GM12878 (cell line): Measurements from ENCODE around the gene PLXND1. TPM values are rescaled to one million over a fixed set of nuclear protein-coding genes. Genes with fewer than 3 reads are reported as not detected.

Source experiments
- ATAC-seq: fragments of 200-7000 bp; cut with Tn5 transposase; 3 replicates; pipeline ENCODE4 v1.9.1; 2020; ENCODE audit warnings: mild to moderate bottlenecking, moderate library complexity
- BruUV-seq: library from RNA; stranded (reverse); fragments of 400-500 nt; replicated peaks from 2 replicates; lab custom pipeline; 2021; lab: Mats Ljungman, UMichigan
- CTCF ChIA-PET: fragments of 300-600 bp; sonication (Branson Sonifier 250); formaldehyde crosslinking; extraction: SDS; loops from one replicate; lab custom pipeline; 2021; ENCODE audit warnings: inconsistent platforms; lab: Yijun Ruan, JAX
- POLR2A ChIA-PET: fragments of 350-600 bp; formaldehyde crosslinking; extraction: SDS; loops from one replicate; lab custom pipeline; 2021; ENCODE audit warnings: inconsistent platforms; lab: Charles Lee
- RAD21 ChIA-PET: fragments of 300-600 bp; sonication (Branson Sonifier 250); formaldehyde crosslinking; loops from one replicate; lab custom pipeline; 2023; ENCODE audit warnings: antibody characterized with exemption; ENCODE audit not compliant: unreplicated experiment; lab: Charles Lee
- SMC1A ChIA-PET: fragments of 300-600 bp; sonication (Branson Sonifier 250); formaldehyde crosslinking; loops from one replicate; lab custom pipeline; 2023; ENCODE audit not compliant: unreplicated experiment, uncharacterized antibody; lab: Charles Lee
- DNase-seq: peaks from one replicate; pipeline ENCODE4 v3.0.0-alpha.2; 2011; ENCODE audit warnings: low read depth, low spot score
- FAIRE-seq: peaks from 3 replicates; lab custom pipeline; 2011; peaks lifted over from hg19 to GRCh38; lab: Jason Lieb, UNC
- H2AFZ ChIP-seq: 2 replicates; pipeline ENCODE4 v1.6.0; 2011; ENCODE audit warnings: low read depth, low read length, control low read depth; ENCODE audit not compliant: control insufficient read depth
- H3K27ac ChIP-seq: 2 replicates; pipeline ENCODE4 v1.5.1; 2011; ENCODE audit warnings: control low read depth; ENCODE audit not compliant: control insufficient read depth, insufficient read depth
- H3K27me3 ChIP-seq, 2 experiments: replicated peaks in 1 of 2; 2 replicates each; pipeline versions ENCODE4 v1.6.0 to v1.6.1; 2011; ENCODE audit warnings: low read length in 1 of 2; ENCODE audit not compliant: control insufficient read depth in 2 of 2, insufficient read depth in 2 of 2
- H3K36me3 ChIP-seq, 2 experiments: 2 replicates each; pipeline ENCODE4 v1.5.1; 2011; ENCODE audit warnings: low read length in 1 of 2; ENCODE audit not compliant: control insufficient read depth in 2 of 2, insufficient read depth in 2 of 2
- H3K4me1 ChIP-seq: 2 replicates; pipeline ENCODE4 v1.6.1; 2011; ENCODE audit warnings: mild to moderate bottlenecking, low read length, moderate library complexity, mixed read lengths; ENCODE audit not compliant: control insufficient read depth, insufficient read depth
- H3K4me2 ChIP-seq: 2 replicates; pipeline ENCODE4 v1.6.0; 2011; ENCODE audit warnings: control low read depth; ENCODE audit not compliant: control insufficient read depth, insufficient read depth
- H3K4me3 ChIP-seq: fragments of 200-600 bp; sonication (generic); 2 replicates; pipeline ENCODE4 v1.5.1; 2016
- H3K79me2 ChIP-seq: 2 replicates; pipeline ENCODE4 v1.6.0; 2011; ENCODE audit warnings: low read length; ENCODE audit not compliant: control insufficient read depth, insufficient read depth
- H3K9ac ChIP-seq: 2 replicates; pipeline ENCODE4 v1.8.0; 2011; ENCODE audit warnings: low read length, control low read depth, mixed read lengths; ENCODE audit not compliant: control insufficient read depth, insufficient read depth
- H3K9me3 ChIP-seq: replicated peaks from 3 replicates; pipeline ENCODE4 v1.5.1; 2011; ENCODE audit warnings: mild to moderate bottlenecking, low read length; ENCODE audit not compliant: control insufficient read depth, insufficient read depth
- H4K20me1 ChIP-seq: 2 replicates; pipeline ENCODE4 v1.6.0; 2011; ENCODE audit not compliant: control insufficient read depth, insufficient read depth
- BACH1 ChIP-seq: fragments of 450-650 bp; IDR thresholded peaks from 2 replicates; pipeline ENCODE4 v1.6.1; 2017; ENCODE audit warnings: mild to moderate bottlenecking, borderline replicate concordance
- CBFB ChIP-seq: IDR thresholded peaks from 2 replicates; pipeline ENCODE4 v1.6.1; 2016; ENCODE audit warnings: antibody characterized with exemption, low read depth
- CREM ChIP-seq: IDR thresholded peaks from 2 replicates; pipeline ENCODE4 v1.6.1; 2014; ENCODE audit warnings: antibody characterized with exemption, low read depth
- E2F4 ChIP-seq: IDR thresholded peaks from 2 replicates; pipeline ENCODE4 v1.6.1; 2012; ENCODE audit warnings: low read depth, low read length, improper control_type of control experiment
- NRF1 ChIP-seq: conservative IDR thresholded peaks from 2 replicates; pipeline ENCODE4 v1.6.1; 2011; ENCODE audit warnings: mild to moderate bottlenecking, low read depth, low read length, improper control_type of control experiment
- PAX5 ChIP-seq: IDR thresholded peaks from 2 replicates; pipeline ENCODE4 v1.6.1; 2011; ENCODE audit warnings: low read depth, low read length, borderline replicate concordance
- PBX3 ChIP-seq: IDR thresholded peaks from 2 replicates; pipeline ENCODE4 v1.6.1; 2011; ENCODE audit warnings: mild to moderate bottlenecking, low read depth, low read length, moderate library complexity; ENCODE audit not compliant: insufficient replicate concordance
- ZNF274 ChIP-seq: IDR thresholded peaks from one replicate; pipeline ENCODE4 v1.8.0; 2011; ENCODE audit not compliant: insufficient read length, insufficient read depth
- WGBS: methylation state at CpG from one replicate; pipeline ENCODE4 v1.1.6; 2016; ENCODE audit warnings: low lambda C conversion rate; ENCODE audit not compliant: insufficient replicate concordance, insufficient coverage; ENCODE audit errors: missing lambda C conversion rate; 5-methylcytosine and 5-hydroxymethylcytosine counted together
- in situ Hi-C: fragments of 300-500 bp; cut with MboI; formaldehyde crosslinking; loops from 9 replicates; pipeline ENCODE4 v1.14.3; 2018; ENCODE audit warnings: mixed read lengths
- intact Hi-C: fragments of 100-400 bp; cut with micrococcal nuclease; formaldehyde crosslinking; loops from one replicate; pipeline ENCODE4 v1.14.2; 2022; ENCODE audit not compliant: unreplicated experiment
- polyA plus RNA-seq, 11 experiments: library from polyadenylated mRNA; depleted of rRNA in 4 of 11; unstranded in 6 of 11; stranded (reverse) in 5 of 11; fragments of >200 nt; fragmentation: Nextera tagmentation in 4 of 11; fragmentation: Illumina TruSeq in 1 of 11; extraction: Ambion mirVana in 4 of 11; extraction: Trizol in 1 of 11; gene quantifications; 1 replicate in 1 of 11; 2 replicates in 10 of 11; pipeline versions ENCODE4 v1.2.1 to v1.2.3, GENCODE V29; 2011 to 2016; ENCODE audit warnings: inconsistent platforms in 2 of 11, missing spikeins in 2 of 11, low read depth in 1 of 11
- total RNA-seq, 4 experiments: library from RNA; depleted of rRNA in 3 of 4; stranded (reverse); fragments of >200 nt in 3 of 4; fragmentation: Illumina TruSeq in 1 of 4; extraction: Trizol in 1 of 4; gene quantifications; 2 replicates each; pipeline versions ENCODE4 v1.2.1 to v1.2.3, GENCODE V29; 2013 to 2021

PLXND1 gene
- total and polyA plus RNA-seq, 10 of the 15 experiments (the other 5 are each of a cell fraction or from before 2014, with no cell fraction given) = 0.01 to 2.3 (median 0.72) TPM; not detected in 7

GRCh38 chr3:129613367-129613740 lies 6.9 kb upstream of the PLXND1 start:
- ChIA-PET SMC1A (no interaction called here), CTCF (no interaction called here), RAD21 (no interaction called here), POLR2A (interaction anchor here (0.6 kb wide), 1 partner anchor 82 kb away, joined by 6 read pairs; no protein-coding TSS in a partner anchor)
- Histone ChIP-seq H3K79me2 (no peaks in the 10 kb centered on the region), H3K27me3 (no peaks in the 10 kb centered on the region; a peak in 1 of 4 replicates), H3K4me1 (peaks cover 8% of the 10 kb centered on the region), H2AFZ (no peak overlapping the region), H3K27ac (no peak overlapping the region), H3K4me2 (no peak overlapping the region), H4K20me1 (no peaks in the 10 kb centered on the region), H3K36me3 (no peaks in the 10 kb centered on the region), H3K9ac (no peak overlapping the region), H3K9me3 (no peaks in the 10 kb centered on the region), H3K4me3 (no peak overlapping the region)
- FAIRE-seq = no peak
- intact Hi-C loops (no loop called here), in situ Hi-C loops (no loop called here)
- no peak for ATAC-seq
- no peak for DNase-seq
- no peak for TF ChIP-seq E2F4
- no peak for TF ChIP-seq ZNF274
- TF ChIP-seq CREM = no peak
- TF ChIP-seq CBFB = no peak
- no peak for TF ChIP-seq BACH1
- no peak for TF ChIP-seq PBX3
- no peak for TF ChIP-seq PAX5
- no peak for TF ChIP-seq NRF1
- BruUV-seq = no TSS peak
- WGBS = 49% methylated on average over 3 of the region's 3 CpGs
